HEK293 (cell line): ENCODE data around the gene SALL1.

Experiments
- KLF9 ChIP-seq: fragments of 450-650 bp; formaldehyde crosslinking; IDR thresholded peaks from 2 replicates; pipeline ENCODE4 v1.5.1; 2016; ENCODE audit warnings: missing biosample characterization, missing genetic modification characterization, low read depth
- ZNF626 ChIP-seq: fragments of 450-650 bp; sonication (Bioruptor Pico); formaldehyde crosslinking; IDR thresholded peaks from 2 replicates; pipeline ENCODE4 v1.5.1; 2018; ENCODE audit warnings: missing biosample characterization, missing genetic modification characterization, inconsistent platforms
- ZNF76 ChIP-seq: fragments of 450-650 bp; formaldehyde crosslinking; IDR thresholded peaks from 2 replicates; pipeline ENCODE4; 2016; ENCODE audit warnings: low read depth, missing biosample characterization, missing genetic modification characterization, borderline replicate concordance
- ZNF785 ChIP-seq: fragments of 450-650 bp; formaldehyde crosslinking; IDR thresholded peaks from 2 replicates; pipeline ENCODE4 v1.5.1; 2016; ENCODE audit warnings: missing biosample characterization, missing genetic modification characterization
- TF ChIP-seq, protein P1 (sequence below): fragments of 450-650 bp; formaldehyde crosslinking; IDR thresholded peaks from 2 replicates; pipeline ENCODE4 v1.5.1; 2016; ENCODE audit warnings: missing biosample characterization, missing genetic modification characterization

DNA sequence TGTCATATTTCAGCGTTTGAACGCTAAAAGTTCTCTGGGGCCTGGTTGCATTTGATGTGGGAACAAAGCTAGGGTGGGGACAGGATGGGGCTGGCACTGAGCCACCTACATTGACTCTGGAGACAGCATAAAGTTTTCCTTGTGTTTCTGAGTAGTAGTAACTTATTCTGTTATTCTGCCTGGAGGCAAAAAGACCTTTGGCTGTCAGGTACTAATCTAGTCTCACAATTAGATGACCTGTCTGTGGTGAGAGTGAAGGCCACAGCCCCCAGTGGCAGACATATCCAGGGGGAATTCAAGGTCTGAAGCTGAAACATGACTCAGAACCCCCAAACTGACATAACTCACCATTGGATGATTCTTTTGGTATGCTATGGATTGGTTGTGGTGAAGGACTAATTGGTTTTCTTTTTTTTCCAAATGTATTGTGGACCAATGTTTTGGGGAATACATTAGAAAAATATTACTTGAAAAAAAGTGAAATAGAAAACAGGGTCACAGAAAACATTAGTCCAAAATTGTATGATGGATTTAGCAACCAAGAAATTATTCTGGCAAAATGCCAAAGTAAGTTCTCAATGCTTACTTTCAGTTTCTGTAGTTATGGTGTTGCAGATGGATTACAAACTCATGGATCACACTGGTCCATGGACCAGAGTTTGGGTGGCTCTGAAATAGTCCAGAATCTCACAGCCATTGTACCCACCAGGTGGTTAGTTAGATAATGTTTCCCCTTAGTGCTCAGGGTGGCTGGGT lies 10.5 kb upstream of the SALL1 start:
- TF ChIP-seq ZNF785 = no peak
- TF ChIP-seq, protein P1, sequence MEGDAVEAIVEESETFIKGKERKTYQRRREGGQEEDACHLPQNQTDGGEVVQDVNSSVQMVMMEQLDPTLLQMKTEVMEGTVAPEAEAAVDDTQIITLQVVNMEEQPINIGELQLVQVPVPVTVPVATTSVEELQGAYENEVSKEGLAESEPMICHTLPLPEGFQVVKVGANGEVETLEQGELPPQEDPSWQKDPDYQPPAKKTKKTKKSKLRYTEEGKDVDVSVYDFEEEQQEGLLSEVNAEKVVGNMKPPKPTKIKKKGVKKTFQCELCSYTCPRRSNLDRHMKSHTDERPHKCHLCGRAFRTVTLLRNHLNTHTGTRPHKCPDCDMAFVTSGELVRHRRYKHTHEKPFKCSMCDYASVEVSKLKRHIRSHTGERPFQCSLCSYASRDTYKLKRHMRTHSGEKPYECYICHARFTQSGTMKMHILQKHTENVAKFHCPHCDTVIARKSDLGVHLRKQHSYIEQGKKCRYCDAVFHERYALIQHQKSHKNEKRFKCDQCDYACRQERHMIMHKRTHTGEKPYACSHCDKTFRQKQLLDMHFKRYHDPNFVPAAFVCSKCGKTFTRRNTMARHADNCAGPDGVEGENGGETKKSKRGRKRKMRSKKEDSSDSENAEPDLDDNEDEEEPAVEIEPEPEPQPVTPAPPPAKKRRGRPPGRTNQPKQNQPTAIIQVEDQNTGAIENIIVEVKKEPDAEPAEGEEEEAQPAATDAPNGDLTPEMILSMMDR (tag by site-specific recombination) = no peak
- no peak for TF ChIP-seq ZNF76 (tag by site-specific recombination)
- TF ChIP-seq ZNF626 (tag by site-specific recombination) = no peak
- no peak for TF ChIP-seq KLF9 (tag by site-specific recombination)
